ENCODE measurements around the gene LY6G6D.

DNA sequence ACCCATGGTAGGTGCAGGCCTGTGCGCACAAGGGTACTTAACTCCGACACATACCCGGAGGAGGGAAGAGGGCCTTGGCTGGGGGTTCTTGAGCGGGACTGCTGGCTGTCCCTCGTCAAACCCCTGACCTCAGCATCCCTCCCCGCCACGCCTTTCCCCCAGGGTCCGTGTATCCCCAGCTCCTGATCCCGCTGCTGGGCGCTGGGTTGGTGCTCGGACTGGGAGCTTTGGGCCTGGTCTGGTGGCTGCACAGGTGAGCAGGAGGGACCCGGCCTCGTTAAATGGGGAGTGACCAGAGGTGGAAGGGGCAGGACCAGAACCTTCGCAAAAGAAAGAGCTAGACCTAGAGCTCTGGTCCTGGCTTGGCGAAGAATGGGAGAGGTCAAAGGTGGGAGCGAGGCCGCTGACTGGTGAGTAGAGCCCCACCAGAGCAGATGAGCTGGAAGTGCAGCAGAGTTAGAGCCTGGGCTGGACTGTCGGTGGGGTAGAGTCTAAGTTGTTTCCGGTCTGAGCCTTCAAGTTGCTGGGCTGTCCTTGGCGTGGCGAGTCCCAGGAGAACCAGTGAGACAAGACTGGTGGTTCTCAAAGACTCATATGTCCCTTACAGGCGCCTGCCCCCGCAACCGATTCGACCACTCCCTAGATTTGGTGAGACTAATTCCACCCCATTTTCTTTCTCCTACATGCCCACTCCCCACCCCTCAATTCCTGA lies 9.0 kb downstream of the LY6G6D start:
- no peak for TF ChIP-seq CTCF (IDR thresholded peaks at IDR 0.05)
- no peak for TF ChIP-seq POLR2A (IDR thresholded peaks at IDR 0.05)
